Measurements from ENCODE around the gene ROPN1L. TPM values are rescaled to one million over a fixed set of nuclear protein-coding genes. Genes with fewer than 3 reads are reported as not detected.

ROPN1L gene
- polyA plus RNA-seq, 4 donors, result 0.66 to 0.90 (median 0.79) TPM

Other genes with a start within 250 kb of the ROPN1L start
- 10 to 100 TPM; 19.4 to 23.8 (median 20.5) TPM for gene ATPSCKMT, start 192.0 kb upstream of the ROPN1L start, polyA plus RNA-seq (ENCODE audit: insufficient read length in 4 of 4)
- 100 to 1,000 TPM; 236 to 256 (median 250) TPM for gene CCT5, start 191.6 kb upstream of the ROPN1L start, polyA plus RNA-seq (ENCODE audit: insufficient read length in 4 of 4)
- 10 to 100 TPM; 43.2 to 60.2 (median 46.7) TPM for gene CMBL, start 134.0 kb upstream of the ROPN1L start, polyA plus RNA-seq (ENCODE audit: insufficient read length in 4 of 4)
- gene MARCHF6, start 88.2 kb upstream of the ROPN1L start, polyA plus RNA-seq (ENCODE audit: insufficient read length in 4 of 4), result 100 to 1,000 TPM; 173 to 217 (median 208) TPM
- 1 to 10 TPM; 1.4 to 1.9 (median 1.8) TPM for gene ANKRD33B, start 122.2 kb downstream of the ROPN1L start, polyA plus RNA-seq (ENCODE audit: insufficient read length in 4 of 4)